Measurements from ENCODE around the gene FGG.

DNA sequence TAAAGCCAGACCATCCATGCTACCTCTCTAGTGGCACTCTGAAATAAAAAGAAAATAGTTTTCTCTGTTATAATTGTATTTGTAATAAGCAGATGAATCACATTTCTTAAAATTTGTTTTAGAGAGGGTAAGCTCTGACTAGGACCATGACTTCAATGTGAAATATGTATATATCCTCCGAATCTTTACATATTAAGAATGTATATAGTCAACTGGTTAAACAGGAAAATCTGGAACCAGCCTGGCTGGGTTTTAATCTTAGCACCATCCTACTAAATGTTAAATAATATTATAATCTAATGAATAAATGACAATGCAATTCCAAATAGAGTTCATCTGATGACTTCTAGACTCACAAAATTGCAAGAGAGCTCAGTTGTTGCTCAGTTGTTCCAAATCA, 48.1 kb downstream of the FGG start:
- TF ChIP-seq CTCF (IDR thresholded peaks at IDR 0.05) (no peak), POLR2A (IDR thresholded peaks at IDR 0.05) (no peak)

Data from right lobe of liver (tissue), 4 donors.